Sigmoid colon (tissue), 7 donors: ENCODE measurements around the gene PAX9. TPM values are rescaled to one million over a fixed set of nuclear protein-coding genes. Genes with fewer than 3 reads are reported as not detected.
"Not testable (repeated sequence)": the region's sequence is repeated elsewhere in the genome, so short reads cannot be mapped to it uniquely, and the experiment has no call there.

Experiments
- DNase-seq: peaks from one replicate; pipeline ENCODE4 v3.0.0-alpha.2; 2019
- H3K27ac ChIP-seq, 4 donors: fragments of 200-600 bp; sonication (generic); one replicate each; pipeline ENCODE4 v1.5.1; 2016 to 2019; ENCODE audit warnings: mild to moderate bottlenecking in 1 of 4
- H3K27me3 ChIP-seq, 3 donors: fragments of 200-600 bp; sonication (generic); one replicate each; pipeline ENCODE4 v1.5.1; 2019; ENCODE audit warnings: mild to moderate bottlenecking in 1 of 3
- H3K36me3 ChIP-seq, 4 donors: fragments of 200-600 bp; sonication (generic); one replicate each; pipeline ENCODE4 v1.5.1; 2016 to 2019
- H3K4me1 ChIP-seq, 4 donors: fragments of 200-600 bp; sonication (generic); one replicate each; pipeline ENCODE4 v1.5.1; 2017 to 2019
- H3K4me3 ChIP-seq, 4 donors: fragments of 200-600 bp; sonication (generic); one replicate each; pipeline ENCODE4 v1.5.1; 2017 to 2019; ENCODE audit warnings: mild to moderate bottlenecking in 2 of 4, moderate library complexity in 1 of 4
- H3K9me3 ChIP-seq, 4 donors: fragments of 200-600 bp in 3 of 4; sonication (generic) in 3 of 4; one replicate each; pipeline versions ENCODE4 v1.5.1 to v1.6.1; 2013 to 2019
- CTCF ChIP-seq, 4 experiments: fragments of 450-650 bp in 3 of 4; fragments of 200-600 bp in 1 of 4; IDR thresholded peaks; one replicate each; pipeline ENCODE4 v1.5.1; 2016 to 2019; ENCODE audit warnings: antibody characterized with exemption in 4 of 4, mild to moderate bottlenecking in 3 of 4, moderate library complexity in 2 of 4
- EP300 ChIP-seq, 4 donors: sonication (generic); formaldehyde crosslinking; IDR thresholded peaks; one replicate each; pipeline ENCODE4 v1.6.1; 2017; ENCODE audit warnings: antibody characterized with exemption in 4 of 4
- POLR2A ChIP-seq, 2 donors: fragments of 450-650 bp; IDR thresholded peaks; one replicate each; pipeline ENCODE4 v1.6.1; 2016; ENCODE audit warnings: antibody characterized with exemption in 2 of 2, mild to moderate bottlenecking in 2 of 2, moderate library complexity in 2 of 2
- POLR2AphosphoS5 ChIP-seq, 4 donors: sonication (generic); formaldehyde crosslinking; IDR thresholded peaks; one replicate each; pipeline ENCODE4 v1.6.1; 2017; ENCODE audit warnings: antibody characterized with exemption in 4 of 4
- WGBS, 2 donors: extraction: QIAGEN DNeasy Blood & Tissue Kit; methylation state at CpG; one replicate each; pipeline ENCODE4 v1.1.7; 2013; 5-methylcytosine and 5-hydroxymethylcytosine counted together
- intact Hi-C: fragments of 100-400 bp; cut with DNase I; formaldehyde crosslinking; loops from one replicate; pipeline ENCODE4 v1.15.1; 2023
- polyA plus RNA-seq, 3 donors: library from polyadenylated mRNA; stranded (reverse); fragments of 200-250 nt; gene quantifications; one replicate each; pipeline ENCODE4 v1.2.3, GENCODE V29; 2013
- total RNA-seq, 4 donors: library from RNA; depleted of rRNA; stranded (reverse); fragments of >200 nt; gene quantifications; one replicate each; pipeline ENCODE4 v1.1.0, GENCODE V29; 2016
- donor health status: healthy with polysubstance abuse.
- donor health status: Bipolar disorder and iron deficiency.
- donor health status: healthy.

The PAX9 gene
- total and polyA plus RNA-seq, 7 donors, result under 0.01 to 1.2 (median 0.28) TPM; not detected in 2

- DNase-seq, result no peak
- no peaks in the 10 kb centered on the region for H3K36me3 ChIP-seq
- no peak overlapping the region for H3K4me3 ChIP-seq
- intact Hi-C loops, result no loop called here
- no peaks in the 10 kb centered on the region for H3K4me1 ChIP-seq
- H3K27me3 ChIP-seq, result no peaks in the 10 kb centered on the region
- H3K27ac ChIP-seq, result no peak overlapping the region
- H3K9me3 ChIP-seq, result no peaks in the 10 kb centered on the region
- TF ChIP-seq CTCF (IDR thresholded peaks at IDR 0.05) (no peak), POLR2A (IDR thresholded peaks at IDR 0.05) (no peak), POLR2AphosphoS5 (IDR thresholded peaks at IDR 0.05) (no peak), EP300 (IDR thresholded peaks at IDR 0.05) (no peak)
- WGBS, 2 donors, result 96% methylated on average over 4 of the region's 4 CpGs
Observed at GRCh38 chr14:36682338-36682737, 20.7 kb downstream of the PAX9 start.

GRCh38 chr14:36683083-36683724 lies 21.5 kb downstream of the PAX9 start:
- TF ChIP-seq CTCF (IDR thresholded peaks at IDR 0.05), result no peak
- TF ChIP-seq POLR2AphosphoS5 (IDR thresholded peaks at IDR 0.05), result no peak
- TF ChIP-seq EP300 (IDR thresholded peaks at IDR 0.05), result no peak
- no peak for TF ChIP-seq POLR2A (IDR thresholded peaks at IDR 0.05)
- H3K27ac ChIP-seq, result no peak overlapping the region
- WGBS, 2 donors, result 75 to 86% methylated on average over 9 of the region's 9 CpGs
- H3K36me3 ChIP-seq, result no peaks in the 10 kb centered on the region
- no peaks in the 10 kb centered on the region for H3K4me1 ChIP-seq
- intact Hi-C loops, result no loop called here
- no peak overlapping the region for H3K4me3 ChIP-seq
- no peaks in the 10 kb centered on the region for H3K9me3 ChIP-seq
- no peak for DNase-seq
- H3K27me3 ChIP-seq, result no peaks in the 10 kb centered on the region

DNA sequence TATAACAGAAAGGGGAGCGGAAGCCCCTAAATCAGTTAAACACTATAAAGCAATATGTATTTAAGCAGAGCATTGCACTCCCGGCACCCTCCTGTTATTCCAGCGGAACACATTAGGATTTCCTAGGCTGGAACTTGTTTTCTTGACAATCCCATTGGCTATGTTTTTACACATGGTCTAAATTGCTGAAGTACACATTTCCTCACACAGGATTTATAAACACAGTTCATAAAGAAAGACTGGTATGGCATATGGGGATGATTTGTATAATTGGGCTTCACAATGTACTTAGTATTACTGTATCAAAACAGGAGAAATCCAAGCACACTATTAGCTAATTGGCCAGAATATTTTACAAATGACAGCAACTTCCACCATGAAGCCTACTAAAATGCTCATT lies 23.3 kb downstream of the PAX9 start:
- intact Hi-C loops, result no loop called here
- Histone ChIP-seq H3K36me3 (no peaks in the 10 kb centered on the region), H3K27me3 (no peaks in the 10 kb centered on the region), H3K4me3 (no peak overlapping the region), H3K27ac (no peak overlapping the region), H3K9me3 (peaks cover 0 to 2% (median 0%) of the 10 kb centered on the region in 4 donors), H3K4me1 (no peaks in the 10 kb centered on the region)
- no peak for TF ChIP-seq POLR2A (IDR thresholded peaks at IDR 0.05)
- no peak for TF ChIP-seq CTCF (IDR thresholded peaks at IDR 0.05)
- TF ChIP-seq EP300 (IDR thresholded peaks at IDR 0.05), result no peak
- no peak for TF ChIP-seq POLR2AphosphoS5 (IDR thresholded peaks at IDR 0.05)
- 94 to 95% methylated on average over 3 of the region's 3 CpGs for WGBS, 2 donors
- DNase-seq, result no peak

GRCh38 chr14:36690311-36691040 lies 28.8 kb downstream of the PAX9 start:
- H3K36me3 ChIP-seq, result no peaks in the 10 kb centered on the region
- no peak for TF ChIP-seq EP300 (IDR thresholded peaks at IDR 0.05)
- no peak for TF ChIP-seq CTCF (IDR thresholded peaks at IDR 0.05)
- TF ChIP-seq POLR2AphosphoS5 (IDR thresholded peaks at IDR 0.05), result no peak
- no peak for TF ChIP-seq POLR2A (IDR thresholded peaks at IDR 0.05)
- H3K4me1 ChIP-seq, result no peaks in the 10 kb centered on the region
- no peak for DNase-seq
- H3K27ac ChIP-seq, result no peak overlapping the region
- no peak overlapping the region for H3K4me3 ChIP-seq
- H3K9me3 ChIP-seq, result peaks cover 0 to 2% (median under 1%) of the 10 kb centered on the region in 4 donors
- H3K27me3 ChIP-seq, result no peaks in the 10 kb centered on the region
- intact Hi-C loops, result no loop called here
- WGBS, 2 donors, result 34 to 65% methylated on average over 1 of the region's 1 CpG

DNA sequence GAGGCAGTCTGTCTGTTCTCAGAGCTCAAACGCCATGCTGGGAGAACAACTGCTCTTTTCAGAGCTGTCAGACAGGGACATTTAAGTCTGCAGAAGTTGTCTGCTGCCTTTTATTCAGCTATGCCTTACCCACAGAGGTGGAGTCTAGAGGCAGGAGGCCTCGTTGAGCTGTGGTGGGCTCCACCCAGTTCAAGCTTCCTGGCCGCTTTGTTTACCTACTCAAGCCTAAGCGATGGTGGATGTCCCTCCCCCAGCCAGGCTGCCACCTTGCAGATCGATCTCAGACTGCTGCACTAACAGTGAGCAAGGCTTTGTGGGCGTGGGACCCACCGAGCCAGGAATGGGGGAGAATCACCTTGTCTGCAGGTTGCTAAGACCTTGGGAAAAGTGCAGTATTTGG lies 37.8 kb downstream of the PAX9 start:
- WGBS, 2 donors, result 65 to 74% methylated on average over 7 of the region's 7 CpGs
- H3K27ac ChIP-seq, H3K27me3 ChIP-seq, H3K4me1 ChIP-seq, H3K36me3 ChIP-seq, intact Hi-C loops, H3K9me3 ChIP-seq, DNase-seq, H3K4me3 ChIP-seq: not testable (repeated sequence)
